NCI-H2227 treated with DMSO at 0.1 percent for 48 hours (cell line): ENCODE data around the gene RAB1A.
"Not testable (repeated sequence)": the region's sequence is repeated elsewhere in the genome, so short reads cannot be mapped to it uniquely, and the experiment has no call there.

ENCODE experiments used
- DNase-seq: peaks from one replicate; lab custom pipeline; 2025; lab: John Stamatoyannopoulos, UW

Gene RAB1A

DNA sequence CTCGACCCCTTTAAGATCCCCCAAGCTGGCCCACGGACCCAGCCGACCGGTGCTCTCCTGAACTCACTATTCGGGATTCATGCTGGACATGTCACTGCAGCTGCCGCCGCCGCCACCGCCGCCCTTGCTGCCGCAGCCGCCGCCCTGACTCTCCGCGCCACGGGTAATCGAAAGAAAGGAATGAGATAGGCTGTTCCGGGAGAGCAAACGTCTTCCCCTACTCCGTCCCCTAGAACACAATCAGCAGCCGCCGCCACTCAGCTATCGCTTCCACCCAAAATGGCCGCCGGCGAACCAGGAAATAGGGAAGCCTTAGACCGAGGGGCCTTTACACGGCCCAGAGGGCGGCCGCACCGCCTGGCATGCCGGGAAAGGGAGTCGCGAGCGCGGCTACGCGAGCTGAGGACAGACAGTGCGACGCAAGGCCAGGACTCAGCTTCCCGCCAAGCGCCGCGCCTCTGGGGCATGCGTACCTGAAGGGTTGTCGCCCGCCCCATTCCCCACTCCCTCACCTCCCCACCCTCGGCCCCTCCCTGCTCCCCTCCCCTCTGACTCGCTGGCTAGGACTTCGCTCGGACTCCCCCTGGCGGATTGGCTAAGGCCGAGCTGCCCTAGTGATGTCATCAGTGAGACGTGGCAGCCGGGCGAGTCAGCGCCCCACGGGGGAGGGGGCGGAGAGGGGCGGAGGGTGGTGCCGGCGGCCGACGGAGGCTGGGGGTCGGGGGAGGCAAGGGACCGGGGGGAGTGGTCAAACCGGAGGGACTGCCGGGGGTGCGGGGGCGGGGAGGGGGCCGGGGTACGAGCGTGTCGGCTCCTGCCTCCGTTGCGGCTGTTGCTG, at the start of gene RAB1A:
Gene RAB1A, minus strand, starts transcription at position 281 of the 838 bp plus-strand sequence. Its CDS starts 191 bp downstream, at position 90.
- DNase-seq: peak; percentile 97

DNA sequence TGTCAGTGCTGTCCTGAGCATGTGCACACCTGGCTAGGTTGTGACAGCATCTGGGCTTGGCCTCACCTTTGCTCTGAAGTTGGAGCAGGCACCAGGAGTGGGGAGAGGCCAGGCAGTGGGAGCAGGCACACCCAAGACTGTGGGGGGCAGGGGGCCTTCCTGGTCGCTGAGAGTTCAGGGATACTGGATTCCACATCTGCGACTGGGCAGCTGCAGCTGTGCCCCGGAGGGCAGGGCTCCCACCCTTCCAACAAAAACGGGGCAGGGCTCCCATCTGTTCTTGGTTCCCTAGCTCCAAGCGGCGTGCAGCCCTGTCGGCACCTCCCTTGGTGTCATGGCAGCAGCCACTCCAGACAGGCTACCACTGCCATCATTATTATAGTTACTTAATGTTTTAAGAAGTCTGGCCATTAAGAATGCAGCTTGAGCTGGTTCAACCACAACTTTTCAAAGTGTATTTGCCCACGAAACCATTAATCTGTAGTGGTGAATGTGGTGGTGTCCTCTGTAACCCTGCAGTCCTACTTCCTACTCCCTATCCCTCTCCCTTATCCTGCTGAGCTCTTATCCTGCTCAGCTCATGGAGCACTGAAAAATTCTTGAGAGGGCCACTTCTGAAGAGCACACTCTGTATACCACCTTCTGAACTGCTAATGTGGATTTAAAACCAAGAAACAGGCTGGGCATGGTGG, 48.0 kb upstream of the RAB1A start:
- no peak for DNase-seq

DNA sequence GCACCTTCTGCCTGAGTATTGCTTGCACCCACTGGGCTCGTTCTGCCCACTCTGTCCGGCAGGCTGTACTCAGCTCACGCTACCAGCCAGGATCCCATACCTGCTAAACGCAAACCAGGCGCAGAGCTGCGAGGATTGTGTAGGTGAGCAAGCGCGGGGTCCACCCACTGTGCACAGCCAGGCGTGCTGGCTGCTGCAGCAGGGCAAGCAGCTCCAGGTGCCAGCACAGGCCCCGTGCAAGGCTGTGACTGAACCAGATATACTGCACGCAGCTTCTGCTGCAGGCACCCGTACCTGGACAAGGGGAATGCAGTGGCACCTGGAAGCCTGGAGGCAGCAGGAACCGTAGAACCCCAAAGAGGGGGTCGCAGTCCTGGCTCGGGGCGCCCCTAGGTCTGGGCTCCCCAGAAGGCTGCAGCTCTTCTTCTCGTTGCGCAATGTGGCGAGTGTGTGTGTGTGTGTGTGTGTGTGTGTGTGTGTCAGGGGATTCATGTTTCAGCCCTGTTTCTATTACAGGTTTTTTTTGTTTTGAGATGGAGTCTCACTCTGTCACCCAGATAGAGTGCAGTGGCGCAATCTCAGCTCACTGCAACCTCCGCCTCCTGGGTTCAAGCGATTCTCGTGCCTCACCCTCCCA, 46.1 kb upstream of the RAB1A start:
- DNase-seq: no peak

DNA sequence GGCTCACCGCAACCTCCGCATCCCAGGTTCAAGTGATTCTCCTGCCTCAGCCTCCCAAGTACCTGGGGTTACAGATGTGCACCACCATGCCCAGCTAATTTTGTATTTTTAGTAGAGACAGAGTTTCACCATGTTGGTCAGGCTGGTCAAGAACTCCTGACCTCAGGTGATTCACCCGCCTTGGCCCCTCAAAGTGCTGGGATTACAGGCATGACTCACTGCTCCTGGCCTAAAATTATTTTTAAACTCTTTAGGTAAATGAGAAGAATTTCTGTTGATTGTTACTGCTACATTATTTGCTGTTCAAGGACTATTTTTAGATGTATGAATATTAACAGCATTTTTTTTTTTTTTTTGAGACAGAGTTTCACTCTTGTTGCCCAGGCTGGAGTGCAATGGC, 44.1 kb upstream of the RAB1A start:
- DNase-seq: not testable (repeated sequence)

DNA sequence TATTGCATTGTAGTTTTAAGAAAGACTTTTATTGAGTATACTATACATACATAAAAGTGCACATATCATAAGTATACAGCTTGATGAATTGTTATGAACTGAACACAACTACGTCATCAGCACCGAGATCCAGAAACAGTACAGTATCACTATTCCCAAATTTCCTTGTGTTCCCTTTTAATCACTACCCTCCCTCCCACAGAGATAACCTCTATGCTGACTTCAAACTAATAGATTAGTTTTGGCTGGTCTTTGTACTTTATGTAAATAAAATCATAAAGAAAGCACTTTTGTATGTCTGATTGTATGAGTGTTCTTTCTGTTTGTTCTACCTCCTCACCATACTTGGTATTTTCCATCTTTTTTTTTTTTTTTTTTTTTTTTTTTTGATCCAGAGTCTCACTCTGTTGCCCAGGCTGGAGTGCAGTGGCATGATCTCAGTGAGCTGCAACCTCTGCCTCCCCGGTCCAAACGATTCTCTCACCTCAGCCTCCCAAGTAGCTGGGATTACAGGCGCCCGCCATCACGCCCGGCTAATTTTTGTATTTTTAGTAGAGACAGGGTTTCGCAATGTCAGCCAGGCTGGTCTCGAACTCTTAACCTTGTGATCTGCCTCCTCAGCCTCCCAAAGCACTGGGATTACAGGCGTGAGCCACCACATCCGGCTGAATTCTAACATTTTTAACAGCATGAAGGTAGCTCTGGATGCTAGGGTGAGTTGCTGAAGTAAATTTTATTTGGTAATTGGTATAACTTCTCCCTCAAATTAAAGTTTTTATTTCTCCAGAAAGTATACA, 43.3 kb upstream of the RAB1A start:
- no peak for DNase-seq

DNA sequence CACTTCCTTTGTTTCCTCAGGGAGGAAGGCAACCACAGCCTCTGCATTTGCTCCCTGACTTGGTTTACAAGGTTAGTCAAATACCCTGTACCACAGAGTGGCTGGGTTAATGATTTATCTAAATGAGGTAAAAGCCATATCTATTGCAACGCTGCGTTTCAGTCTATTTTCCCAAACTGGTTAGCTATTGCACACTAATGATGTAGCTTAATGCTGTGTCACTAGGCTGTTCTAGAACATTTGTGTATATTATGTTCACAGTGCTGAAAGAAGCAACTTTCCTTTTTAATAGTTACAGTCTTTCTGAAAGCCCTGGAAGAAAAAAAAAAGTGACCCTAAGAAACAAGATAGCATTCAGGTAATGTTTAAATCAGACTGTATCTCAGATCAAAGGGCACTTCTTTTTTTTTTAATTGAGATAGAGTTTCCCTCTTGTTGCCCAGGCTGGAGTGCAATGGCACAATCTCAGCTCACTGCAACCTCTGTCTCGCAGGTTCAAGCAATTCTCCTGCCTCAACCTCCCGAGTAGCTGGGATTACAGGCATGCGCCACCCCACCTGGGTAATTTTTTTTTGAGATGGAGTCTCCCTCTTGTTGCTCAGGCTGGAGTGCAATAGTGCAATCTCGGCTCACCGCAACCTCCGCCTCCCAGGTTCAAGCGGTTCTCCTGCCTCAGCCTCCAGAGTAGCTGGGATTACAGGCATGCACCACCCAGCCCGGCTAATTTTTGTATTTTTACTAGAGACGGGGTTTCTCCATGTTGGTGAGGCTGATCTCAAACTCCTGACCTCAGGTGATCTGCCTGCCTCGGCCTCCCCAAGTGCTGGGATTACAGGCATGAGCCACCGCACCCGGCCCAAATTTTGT, 40.9 kb upstream of the RAB1A start:
- DNase-seq: not testable (repeated sequence)

DNA sequence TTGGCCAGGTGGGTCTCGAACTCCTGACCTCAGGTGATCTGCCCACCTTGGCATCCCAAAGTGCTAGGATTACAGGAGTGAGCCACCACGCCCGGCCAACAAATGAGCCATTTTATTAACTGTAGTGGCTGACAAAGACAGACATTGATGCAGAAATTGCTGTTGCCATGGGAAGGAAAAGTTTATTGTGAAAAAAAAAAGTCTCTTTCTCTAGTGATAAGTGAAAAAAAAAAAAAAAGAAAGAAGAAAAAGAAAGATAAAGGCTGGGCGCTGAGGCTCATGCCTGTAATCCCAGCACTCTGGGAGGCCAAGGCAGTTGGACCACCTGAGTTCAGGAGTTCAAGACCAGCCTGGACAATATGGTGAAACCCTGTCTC, 39.8 kb upstream of the RAB1A start:
- DNase-seq: no peak

DNA sequence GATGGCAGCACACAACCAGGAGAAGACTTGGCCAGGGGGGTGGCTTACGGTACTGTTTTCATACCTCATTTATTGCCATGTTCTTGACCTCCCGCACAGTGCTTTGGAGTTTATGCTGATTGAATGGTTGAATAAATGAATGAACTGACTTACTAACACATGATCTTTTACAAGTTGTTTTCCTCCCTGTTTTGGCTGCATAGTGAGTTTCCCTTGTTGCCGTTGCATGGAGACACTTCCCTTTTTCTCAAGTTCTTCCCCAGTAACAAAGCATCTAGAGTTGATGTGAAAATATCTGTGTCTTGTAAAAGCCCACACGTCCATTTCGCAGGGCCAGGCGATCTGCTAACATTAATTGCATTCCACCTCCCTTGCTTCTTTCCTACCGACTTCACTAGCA, 35.7 kb upstream of the RAB1A start:
- no peak for DNase-seq

DNA sequence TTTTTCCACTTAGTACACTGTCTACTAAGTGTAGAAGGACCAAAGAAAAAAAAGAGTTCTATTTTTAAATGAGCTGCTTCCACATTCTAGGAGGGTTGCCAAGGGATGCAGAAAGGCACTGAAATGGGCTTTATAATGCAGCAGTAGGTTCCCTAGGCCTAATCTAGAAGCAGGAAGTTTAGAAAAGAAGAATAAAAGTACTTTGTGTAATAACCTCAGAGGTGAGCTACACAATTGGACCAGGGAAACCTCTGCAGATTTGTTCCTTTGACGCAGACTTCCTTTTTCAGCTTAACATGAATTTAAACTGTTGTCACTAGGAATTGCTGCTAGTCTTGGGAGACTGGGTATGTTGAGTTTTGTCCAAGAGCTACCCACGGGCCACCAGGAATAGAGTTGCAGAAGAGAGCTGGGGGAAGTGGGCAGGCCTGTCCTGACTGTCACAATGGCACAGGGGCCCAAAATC, 34.6 kb upstream of the RAB1A start:
- no peak for DNase-seq

DNA sequence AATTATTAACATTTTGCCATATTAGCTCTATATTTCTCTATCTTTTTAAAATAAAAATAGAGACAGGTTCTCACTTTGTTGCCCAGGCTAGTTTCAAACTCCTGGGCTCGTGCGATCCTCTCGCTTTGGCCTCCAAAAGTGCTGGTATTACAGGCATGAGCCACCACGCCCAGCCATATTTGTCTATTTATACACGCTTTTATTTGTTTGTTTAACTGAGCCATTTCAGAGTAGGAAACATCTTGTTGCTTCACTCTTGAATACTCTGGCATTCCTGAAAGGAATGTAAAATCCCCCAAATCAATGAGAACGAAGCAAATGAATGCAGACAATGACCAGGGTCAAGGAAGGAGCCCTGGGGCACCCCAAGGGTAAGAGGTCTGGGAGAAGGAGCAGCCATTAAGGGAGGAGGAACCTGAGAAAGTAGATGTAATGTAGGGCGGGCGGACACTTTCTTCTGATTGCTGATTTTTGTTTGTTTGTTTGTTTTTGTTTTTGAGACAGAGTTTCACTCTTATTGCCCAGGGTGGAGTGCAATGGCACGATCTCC, 31.7 kb upstream of the RAB1A start:
- no peak for DNase-seq

DNA sequence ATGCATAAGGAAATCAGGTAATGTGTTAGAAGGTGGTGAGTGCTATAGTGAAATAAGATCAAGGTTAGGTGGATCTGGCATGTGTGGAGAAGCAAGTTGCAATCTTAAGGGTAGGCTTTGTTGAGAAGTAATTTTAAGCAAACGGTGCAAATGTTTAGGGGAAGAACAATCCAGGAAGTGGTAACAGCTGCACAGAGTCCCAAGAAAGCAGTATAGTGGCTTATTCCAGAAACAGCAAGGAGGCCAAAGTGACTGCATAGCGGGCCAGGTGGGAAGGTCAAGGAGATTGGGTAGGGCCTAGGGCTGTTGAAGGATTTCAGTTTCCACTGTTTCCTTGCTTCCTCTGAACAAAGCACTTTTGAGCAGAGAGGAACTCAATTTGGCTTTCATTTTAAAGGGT, 30.0 kb upstream of the RAB1A start:
- DNase-seq: no peak

DNA sequence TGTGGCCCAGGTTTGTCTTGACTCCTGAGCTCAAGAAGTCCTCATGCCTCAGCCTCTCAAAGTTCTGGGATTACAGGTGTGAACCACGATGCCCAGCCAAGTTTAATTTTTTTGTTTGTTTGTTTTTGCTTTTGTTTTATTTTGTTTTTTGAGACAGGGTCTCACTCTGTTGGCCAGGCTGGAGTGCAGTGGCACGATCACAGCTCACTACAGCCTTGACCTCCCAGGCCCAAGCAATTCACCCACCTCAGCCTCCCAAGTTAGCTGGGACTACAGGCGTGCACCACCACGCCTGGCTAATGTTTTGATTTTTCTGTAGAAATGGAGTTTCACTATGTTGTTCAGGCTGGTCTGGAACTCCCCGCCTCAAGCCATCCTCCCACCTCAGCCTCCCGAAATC, 29.4 kb upstream of the RAB1A start:
- DNase-seq: no peak

DNA sequence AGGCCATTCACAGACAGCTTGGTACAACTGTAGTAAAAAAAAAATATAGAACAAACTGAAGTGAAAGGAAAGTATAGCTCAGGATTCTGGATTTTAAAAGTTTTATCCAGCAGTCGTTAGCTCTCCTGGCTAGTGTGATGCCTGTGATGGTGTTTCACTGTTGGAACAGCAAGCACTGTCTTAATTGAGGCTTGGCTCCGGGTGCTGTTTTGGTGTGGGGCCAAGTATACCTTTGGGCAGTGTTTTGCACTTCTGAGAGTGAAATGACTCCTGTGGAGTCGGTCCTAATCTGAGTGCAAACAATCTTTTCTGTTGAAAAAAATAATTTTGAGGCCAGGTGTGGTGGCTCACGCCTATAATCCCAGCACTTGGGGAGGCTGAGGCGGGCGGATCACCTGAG, 28.7 kb upstream of the RAB1A start:
- no peak for DNase-seq

DNA sequence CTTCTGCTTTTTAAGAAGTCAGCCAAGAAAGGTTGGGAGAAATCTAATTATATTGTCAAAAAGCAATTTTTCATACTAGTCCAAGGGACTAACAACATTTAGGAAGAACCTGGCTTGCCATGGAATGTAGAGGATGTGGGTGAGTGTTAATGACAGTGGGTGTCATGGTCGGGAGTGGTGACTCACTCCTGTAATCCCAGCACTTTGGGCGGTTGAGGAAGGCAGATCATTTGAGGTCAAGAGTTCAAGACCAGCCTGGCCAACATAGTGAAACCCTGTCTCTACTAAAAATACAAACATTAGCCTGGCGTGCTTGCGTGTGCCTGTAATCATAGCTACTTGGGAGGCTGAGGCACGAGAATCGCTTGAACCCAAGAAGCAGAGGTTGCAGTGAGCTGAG, 27.9 kb upstream of the RAB1A start:
- DNase-seq: not testable (repeated sequence)

DNA sequence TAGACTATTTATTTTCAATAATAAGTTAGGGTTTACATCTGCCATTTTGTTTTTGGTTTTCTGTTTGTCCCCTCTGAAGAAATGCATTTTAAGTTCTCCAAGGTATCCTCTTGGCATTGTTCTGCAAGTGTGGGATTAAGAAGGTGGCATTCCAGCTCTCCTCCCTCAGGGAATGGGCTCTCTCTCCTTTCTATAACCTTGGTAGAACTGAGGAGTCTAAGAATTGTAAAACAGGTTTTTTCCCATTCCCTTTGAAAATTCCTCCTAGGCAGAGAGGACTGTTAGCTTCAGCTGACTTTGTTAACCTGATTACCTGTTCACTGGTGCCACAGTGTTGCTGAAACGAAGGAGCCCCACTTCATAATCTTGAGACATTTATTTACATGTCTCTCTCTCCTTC, 26.1 kb upstream of the RAB1A start:
- DNase-seq: no peak

DNA sequence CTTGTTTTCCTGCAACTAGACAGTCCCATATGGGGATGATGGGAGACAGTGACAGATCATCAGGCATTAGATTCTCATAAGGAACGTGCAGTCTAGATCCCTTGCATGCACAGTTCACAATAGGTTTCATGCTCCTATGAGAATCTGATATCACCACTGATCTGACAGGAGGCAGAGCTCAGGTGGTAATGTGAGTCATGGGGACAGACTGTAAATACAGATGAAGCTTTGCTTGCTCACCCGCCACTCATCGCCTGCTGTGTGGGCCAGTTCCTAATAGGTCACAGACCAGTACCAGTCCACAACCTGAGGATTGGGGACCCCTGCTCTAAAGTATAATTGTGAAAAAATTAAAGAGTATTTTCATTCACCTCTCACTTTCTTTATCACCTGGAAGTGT, 23.6 kb upstream of the RAB1A start:
- no peak for DNase-seq

DNA sequence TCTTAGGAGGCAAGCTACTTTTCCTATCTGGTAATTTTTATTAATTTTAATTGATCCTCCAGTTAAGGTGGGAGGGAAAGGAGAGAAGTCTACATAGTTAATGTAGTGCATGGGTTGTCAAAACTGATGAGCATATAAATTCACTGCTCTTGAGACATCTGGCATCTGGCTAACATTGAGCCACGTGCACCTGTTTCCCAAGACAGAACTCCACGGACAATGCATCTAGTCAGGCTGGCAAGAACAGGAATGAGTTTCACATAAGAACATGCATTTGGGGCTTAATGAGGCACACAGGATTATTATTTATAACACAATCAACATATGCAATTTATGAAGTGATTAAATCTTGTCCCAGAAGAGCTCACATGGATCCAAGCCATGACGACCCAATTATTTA, 16.2 kb upstream of the RAB1A start:
- DNase-seq: no peak

DNA sequence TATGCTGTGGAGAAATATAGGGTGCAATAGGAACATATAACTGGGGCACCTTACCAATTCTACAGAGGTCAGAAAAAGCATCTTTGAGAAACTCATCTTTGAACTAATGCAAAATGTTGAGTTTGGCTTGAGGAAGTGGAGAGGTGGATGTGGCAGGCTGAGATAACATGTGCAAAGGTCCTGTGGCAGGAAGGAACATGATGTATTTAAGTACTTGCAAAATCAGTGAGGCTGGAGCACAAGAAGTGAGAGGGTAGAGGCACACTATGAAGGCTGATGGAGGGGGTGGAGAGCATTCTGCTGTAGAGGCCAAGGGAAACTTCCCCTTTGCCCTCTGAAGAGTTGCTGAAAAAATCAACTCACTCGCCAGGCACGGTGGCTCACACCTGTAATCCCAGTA, 14.7 kb upstream of the RAB1A start:
- no peak for DNase-seq

DNA sequence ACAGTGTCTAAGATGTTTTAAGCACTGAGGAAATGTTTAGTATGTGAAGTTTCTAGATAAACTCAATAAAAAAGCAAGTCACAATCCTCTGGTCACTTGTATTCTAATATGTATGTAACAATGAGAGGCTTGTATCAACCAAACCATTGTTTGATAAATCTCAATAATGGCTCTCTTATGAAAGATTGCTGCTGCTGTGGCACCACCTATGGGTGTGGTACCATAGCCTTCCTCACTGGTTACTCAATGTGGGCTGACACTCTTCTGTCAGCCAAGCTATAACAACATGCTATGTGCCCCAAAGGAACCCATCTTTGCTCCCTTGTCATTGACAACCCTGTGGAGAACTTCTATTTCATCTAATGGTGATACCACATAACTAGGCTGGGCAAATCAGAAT, 12.6 kb upstream of the RAB1A start:
- no peak for DNase-seq

DNA sequence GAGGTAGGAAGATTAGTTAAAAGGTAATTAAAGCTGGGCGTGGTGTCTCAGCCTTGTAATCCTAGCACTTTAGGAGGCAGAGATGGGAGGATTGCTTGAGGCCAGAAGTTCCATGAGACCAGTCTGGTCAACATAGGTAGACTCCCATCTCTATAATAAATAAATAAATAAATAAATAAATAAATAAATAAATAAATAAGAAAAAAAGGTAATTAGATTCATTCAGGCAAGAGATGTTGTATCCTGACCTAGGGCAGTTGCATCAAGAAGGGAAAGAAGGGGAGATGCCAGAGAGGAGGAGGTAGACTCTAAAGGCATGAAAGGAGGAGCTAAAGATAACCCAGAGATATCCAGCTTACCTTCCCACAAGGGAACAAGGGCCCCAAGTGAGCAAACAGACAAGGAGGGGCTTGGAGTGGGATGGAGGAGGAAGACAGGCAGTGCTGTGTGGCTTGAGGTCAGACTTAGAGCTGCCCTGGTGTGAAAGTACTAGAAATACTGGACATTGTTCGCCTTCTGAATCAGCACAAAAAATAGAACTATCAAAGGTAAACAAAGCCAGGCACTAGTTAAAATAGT, 7.4 kb upstream of the RAB1A start:
- no peak for DNase-seq

DNA sequence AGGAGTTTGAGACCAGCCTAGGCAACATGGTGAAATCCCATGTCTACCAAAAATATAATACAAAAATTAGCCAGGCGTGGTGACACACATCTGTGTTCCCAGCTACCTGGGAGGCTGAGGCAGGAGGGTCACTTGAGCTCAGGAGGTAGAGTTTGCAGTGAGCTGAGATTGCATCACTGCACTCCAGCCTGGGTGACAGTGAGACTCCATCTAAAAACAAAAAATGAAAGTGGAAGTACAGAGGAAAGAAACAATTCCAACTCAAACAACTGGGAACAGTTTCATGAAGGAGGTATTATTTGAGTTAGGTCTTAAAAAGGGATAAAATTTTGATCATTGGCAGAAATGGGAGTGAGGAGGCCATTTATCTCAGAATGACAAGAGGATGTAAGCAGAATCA, 6.3 kb upstream of the RAB1A start:
- no peak for DNase-seq
